Erythroblast (primary cell): ENCODE results near the gene GDAP2.
A peak's percentile ranks its signal among the peaks of the same experiment; 100 is the strongest.

Experiments used
- DNase-seq, 2 experiments: peaks; one replicate each; lab custom pipeline; 2025; lab: John Stamatoyannopoulos, UW
- GATA1 ChIP-seq: IDR thresholded peaks from 2 replicates; pipeline ENCODE4 v1.6.1; 2011; ENCODE audit warnings: low read depth, mild to moderate bottlenecking, control low read depth, low read length, moderate library complexity
- POLR2A ChIP-seq: IDR thresholded peaks from 2 replicates; pipeline ENCODE4 v1.6.1; 2011; ENCODE audit warnings: mild to moderate bottlenecking, low read length

The GDAP2 gene

GRCh38 chr1:117820694-117821381 is 108.6 kb downstream of the GDAP2 start:
- no peak for DNase-seq
- TF ChIP-seq POLR2A = no peak
- no peak for TF ChIP-seq GATA1

- DNase-seq = no peak
- TF ChIP-seq GATA1 (no peak), POLR2A (no peak)
Observed at GRCh38 chr1:117820096-117820495, 109.3 kb downstream of the GDAP2 start.

- TF ChIP-seq POLR2A (no peak), GATA1 (no peak)
- DNase-seq = no peak
Observed at GRCh38 chr1:117819301-117819700, 110.1 kb downstream of the GDAP2 start.

GRCh38 chr1:117818456-117818855 is 111.0 kb downstream of the GDAP2 start:
- DNase-seq = no peak
- TF ChIP-seq POLR2A (no peak), GATA1 (no peak)

- no peak for DNase-seq
- TF ChIP-seq GATA1 (no peak), POLR2A (no peak)
Observed at GRCh38 chr1:117817629-117818028, 111.8 kb downstream of the GDAP2 start.

- TF ChIP-seq POLR2A (no peak), GATA1 (no peak)
- DNase-seq = peak in 1 of 2 experiments; percentile 4
Observed at GRCh38 chr1:117815926-117816325, 113.5 kb downstream of the GDAP2 start.

- TF ChIP-seq POLR2A (no peak), GATA1 (no peak)
- DNase-seq = no peak
Observed at GRCh38 chr1:117814856-117815797, 114.3 kb downstream of the GDAP2 start.
